ENCODE data around the gene MED16.

DNA sequence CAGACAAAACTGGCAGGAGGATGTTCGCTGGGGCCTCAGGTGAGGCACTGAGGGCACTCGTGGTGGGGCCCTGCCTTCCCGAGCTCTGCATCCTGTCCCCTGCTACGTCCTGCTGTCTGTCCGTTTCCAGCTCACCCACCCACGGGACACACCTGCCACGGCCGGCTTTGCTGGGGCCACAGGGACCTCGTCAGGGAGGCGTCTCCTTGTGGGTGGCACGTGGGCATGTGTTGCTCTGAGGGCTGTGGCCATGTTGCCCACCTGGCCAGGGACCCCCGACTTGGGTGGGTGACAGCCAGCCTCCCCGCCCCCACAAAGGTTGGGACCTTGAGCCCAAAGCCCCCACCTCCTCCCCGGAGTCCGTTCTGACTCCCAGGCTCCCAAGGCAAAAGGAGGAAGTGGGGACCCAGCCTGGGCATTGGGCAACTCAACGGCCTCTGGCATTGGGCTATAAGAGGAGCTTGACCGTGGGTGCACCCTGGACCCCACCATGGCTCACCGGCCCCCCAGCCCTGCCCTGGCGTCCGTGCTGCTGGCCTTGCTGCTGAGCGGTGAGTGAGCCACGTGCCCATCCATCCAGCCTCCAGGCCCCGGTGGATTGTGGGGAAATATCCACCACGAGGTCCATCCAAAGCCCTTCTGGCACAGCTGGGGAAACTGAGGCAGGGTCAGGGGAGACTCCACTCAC, 52.3 kb downstream of the MED16 start, which contains the start of gene PRTN3:
- TF ChIP-seq, protein P1, sequence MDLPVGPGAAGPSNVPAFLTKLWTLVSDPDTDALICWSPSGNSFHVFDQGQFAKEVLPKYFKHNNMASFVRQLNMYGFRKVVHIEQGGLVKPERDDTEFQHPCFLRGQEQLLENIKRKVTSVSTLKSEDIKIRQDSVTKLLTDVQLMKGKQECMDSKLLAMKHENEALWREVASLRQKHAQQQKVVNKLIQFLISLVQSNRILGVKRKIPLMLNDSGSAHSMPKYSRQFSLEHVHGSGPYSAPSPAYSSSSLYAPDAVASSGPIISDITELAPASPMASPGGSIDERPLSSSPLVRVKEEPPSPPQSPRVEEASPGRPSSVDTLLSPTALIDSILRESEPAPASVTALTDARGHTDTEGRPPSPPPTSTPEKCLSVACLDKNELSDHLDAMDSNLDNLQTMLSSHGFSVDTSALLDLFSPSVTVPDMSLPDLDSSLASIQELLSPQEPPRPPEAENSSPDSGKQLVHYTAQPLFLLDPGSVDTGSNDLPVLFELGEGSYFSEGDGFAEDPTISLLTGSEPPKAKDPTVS (IDR thresholded peaks at IDR 0.05; ENCODE audit: low read depth, low read length): no peak
- TF ChIP-seq, protein P2, sequence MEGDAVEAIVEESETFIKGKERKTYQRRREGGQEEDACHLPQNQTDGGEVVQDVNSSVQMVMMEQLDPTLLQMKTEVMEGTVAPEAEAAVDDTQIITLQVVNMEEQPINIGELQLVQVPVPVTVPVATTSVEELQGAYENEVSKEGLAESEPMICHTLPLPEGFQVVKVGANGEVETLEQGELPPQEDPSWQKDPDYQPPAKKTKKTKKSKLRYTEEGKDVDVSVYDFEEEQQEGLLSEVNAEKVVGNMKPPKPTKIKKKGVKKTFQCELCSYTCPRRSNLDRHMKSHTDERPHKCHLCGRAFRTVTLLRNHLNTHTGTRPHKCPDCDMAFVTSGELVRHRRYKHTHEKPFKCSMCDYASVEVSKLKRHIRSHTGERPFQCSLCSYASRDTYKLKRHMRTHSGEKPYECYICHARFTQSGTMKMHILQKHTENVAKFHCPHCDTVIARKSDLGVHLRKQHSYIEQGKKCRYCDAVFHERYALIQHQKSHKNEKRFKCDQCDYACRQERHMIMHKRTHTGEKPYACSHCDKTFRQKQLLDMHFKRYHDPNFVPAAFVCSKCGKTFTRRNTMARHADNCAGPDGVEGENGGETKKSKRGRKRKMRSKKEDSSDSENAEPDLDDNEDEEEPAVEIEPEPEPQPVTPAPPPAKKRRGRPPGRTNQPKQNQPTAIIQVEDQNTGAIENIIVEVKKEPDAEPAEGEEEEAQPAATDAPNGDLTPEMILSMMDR (IDR thresholded peaks at IDR 0.05 in 2 of 3, conservative IDR thresholded peaks at IDR 0.05 in 1 of 3; ENCODE audit: control insufficient read depth in 2 of 3, extremely low read depth in 1 of 3, insufficient read depth in 1 of 3, low read depth in 3 of 3, low read length in 3 of 3): no peak
- TF ChIP-seq POLR2AphosphoS5 (IDR thresholded peaks at IDR 0.05; ENCODE audit: low read length): no peak
- TF ChIP-seq GABPA (IDR thresholded peaks at IDR 0.05; ENCODE audit: low read depth): no peak
- TF ChIP-seq POLR2A (IDR thresholded peaks at IDR 0.05; ENCODE audit: low read depth, low read length): no peak
- no peak for TF ChIP-seq EZH2 (IDR thresholded peaks at IDR 0.05; ENCODE audit: borderline replicate concordance, control insufficient read depth, low read depth, low read length)
- no peak for TF ChIP-seq HDAC2 (IDR thresholded peaks at IDR 0.05)
